HUDEP-2 (cell line): Measurements from ENCODE around the gene BAIAP2.
"Not testable (repeated sequence)": the region's sequence is repeated elsewhere in the genome, so short reads cannot be mapped to it uniquely, and the experiment has no call there.

Source experiments
- DNase-seq, 76 experiments: peaks; one replicate each; lab custom pipeline; 2025; ENCODE audit not compliant: unreplicated experiment in 76 of 76; lab: John Stamatoyannopoulos, UW

BAIAP2 gene

GRCh38 chr17:81065500-81065899, 30.5 kb downstream of the BAIAP2 start:
- DNase-seq, result no peak

GRCh38 chr17:81066072-81066471, 31.1 kb downstream of the BAIAP2 start:
- DNase-seq, result no peak

GRCh38 chr17:81066771-81067315, 31.9 kb downstream of the BAIAP2 start:
- DNase-seq, result no peak

GRCh38 chr17:81067391-81067811, 32.5 kb downstream of the BAIAP2 start:
- DNase-seq, result no peak

- no peak for DNase-seq
These were observed 33.6 kb downstream of the BAIAP2 start for GRCh38 chr17:81068411-81069134.

GRCh38 chr17:81069135-81069645, 34.2 kb downstream of the BAIAP2 start:
- no peak for DNase-seq

- DNase-seq, result no peak
These were observed 35.7 kb downstream of the BAIAP2 start for GRCh38 chr17:81070541-81071246.

GRCh38 chr17:81071761-81072741, 37.1 kb downstream of the BAIAP2 start:
- DNase-seq, result no peak

GRCh38 chr17:81073967-81074839, 39.3 kb downstream of the BAIAP2 start:
- no peak for DNase-seq

GRCh38 chr17:81074875-81075274, 39.9 kb downstream of the BAIAP2 start:
- DNase-seq, result no peak

- no peak for DNase-seq
These were observed 40.4 kb downstream of the BAIAP2 start for GRCh38 chr17:81075307-81075706.

- no peak for DNase-seq
These were observed 41.3 kb downstream of the BAIAP2 start for GRCh38 chr17:81076141-81076679.

GRCh38 chr17:81078026-81078913, 43.3 kb downstream of the BAIAP2 start:
- not testable (repeated sequence) for DNase-seq

GRCh38 chr17:81080019-81080418, 45.1 kb downstream of the BAIAP2 start:
- DNase-seq, result no peak

- no peak for DNase-seq
These were observed 46.5 kb downstream of the BAIAP2 start for GRCh38 chr17:81081222-81082176.

GRCh38 chr17:81082177-81083073, 47.5 kb downstream of the BAIAP2 start:
- DNase-seq, result no peak
